Activated CD4-positive, CD25-positive, alpha-beta regulatory T cell treated with anti-CD3 and anti-CD28 coated beads, Interleukin-2, amount 50 U/mL, for 72 hours (primary cell): Measurements from ENCODE around the gene TRIM49D1.
"Not testable (repeated sequence)": the region's sequence is repeated elsewhere in the genome, so short reads cannot be mapped to it uniquely, and the experiment has no call there.

ENCODE experiments used
- DNase-seq: peaks from one replicate; pipeline ENCODE4 v3.0.0; 2021

TRIM49D1 gene

DNA sequence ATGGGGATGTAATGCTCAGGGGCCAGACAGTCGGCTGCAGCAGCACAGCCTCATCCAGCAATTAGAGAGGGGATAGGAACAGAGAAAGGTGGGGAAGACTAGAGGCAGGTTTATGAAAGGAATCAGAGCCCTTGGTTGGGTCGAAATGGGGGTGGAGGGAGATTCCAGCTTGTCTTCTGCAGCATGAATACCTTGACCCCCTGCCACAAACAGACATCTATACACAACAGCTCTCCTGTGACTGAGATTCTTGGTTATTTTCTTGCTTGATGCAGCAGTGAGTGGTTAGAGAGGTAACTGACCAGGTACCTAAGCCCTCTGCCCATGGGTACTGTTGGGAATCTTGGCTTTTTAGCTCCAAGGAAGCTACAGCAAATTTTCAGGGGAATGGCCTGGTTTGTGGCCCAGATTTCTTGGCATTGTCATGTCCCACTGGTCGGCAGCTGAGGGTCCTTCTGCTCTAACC, at the start of gene TRIM49D1:
TRIM49D1 (minus strand) TSS at position 51 of the 466 bp plus-strand sequence. CDS start 4,535 bp downstream, outside the sequence.
- no peak for DNase-seq

GRCh38 chr11:89965737-89966136, 43.7 kb upstream of the TRIM49D1 start, which contains the start of gene TRIM64:
TRIM64 (plus strand) TSS chr11:89966037; CDS start chr11:89968504, 2,467 bp downstream.
- not testable (repeated sequence) for DNase-seq

GRCh38 chr11:89960833-89961232, 38.8 kb upstream of the TRIM49D1 start:
- DNase-seq, result not testable (repeated sequence)

DNA sequence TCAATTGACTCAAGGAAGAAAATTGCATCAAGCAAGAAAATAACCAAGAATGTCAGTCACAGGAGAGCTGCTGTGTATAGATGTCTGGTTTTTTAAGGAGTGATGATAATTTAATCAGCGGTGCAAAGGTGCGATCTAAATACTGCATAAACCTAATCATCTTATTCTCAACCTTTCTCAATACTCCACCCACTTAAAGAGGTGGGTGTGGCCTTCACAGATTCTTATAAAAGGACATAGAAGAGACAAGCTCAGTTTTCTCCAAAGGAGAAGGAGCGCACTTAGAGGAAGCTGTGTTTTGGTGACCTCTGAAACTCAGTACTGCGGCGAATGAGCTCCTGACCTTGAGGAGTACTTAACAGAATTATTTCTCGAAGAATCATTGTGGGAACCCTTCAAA, 1.7 kb upstream of the TRIM49D1 start, which contains the start of gene TRIM49D2:
TRIM49D2 (plus strand) TSS at position 301 of the 400 bp plus-strand sequence. CDS start 2,698 bp downstream, outside the sequence.
- not testable (repeated sequence) for DNase-seq

- DNase-seq, result not testable (repeated sequence)
Observed at GRCh38 chr11:89900809-89901208, 21.2 kb downstream of the TRIM49D1 start.

DNA sequence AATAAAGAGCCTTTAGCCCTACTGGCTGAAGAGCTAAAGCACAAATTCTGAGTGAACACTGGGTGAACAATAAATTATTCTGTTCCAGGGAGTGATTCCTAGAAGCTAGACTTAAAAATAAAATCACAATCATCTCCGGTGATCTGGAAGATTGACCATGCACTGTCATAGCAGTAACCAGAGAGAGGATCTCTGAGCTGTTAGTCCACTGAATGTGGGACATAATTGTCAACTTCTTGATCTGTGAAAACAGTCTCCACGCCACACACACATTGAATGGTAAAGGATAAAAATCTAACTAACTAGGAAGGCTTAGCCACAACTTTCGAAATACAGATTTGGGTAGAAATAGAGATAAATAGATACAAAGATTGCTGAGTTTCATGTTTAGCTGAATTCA, 28.8 kb downstream of the TRIM49D1 start:
- not testable (repeated sequence) for DNase-seq

DNA sequence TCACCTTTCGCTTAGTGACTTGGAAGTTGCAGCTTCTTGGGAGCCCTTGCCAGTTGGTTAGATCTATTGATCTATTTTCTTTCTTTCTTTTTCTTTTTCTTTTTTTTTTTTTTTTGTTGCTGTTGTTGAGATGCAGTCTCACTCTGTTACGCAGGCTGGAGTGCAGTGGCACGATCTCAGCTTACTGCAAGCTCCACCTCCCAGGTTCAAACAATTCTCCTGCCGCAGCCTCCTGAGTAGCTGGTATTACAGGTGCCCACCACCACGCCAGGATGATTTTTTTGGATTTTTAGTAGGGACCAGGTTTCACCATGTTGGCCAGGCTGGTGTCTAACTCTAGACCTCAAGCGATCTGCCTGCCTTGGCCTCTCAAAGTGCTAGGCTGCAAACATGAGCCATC, 44.5 kb downstream of the TRIM49D1 start:
- not testable (repeated sequence) for DNase-seq

- DNase-seq, result not testable (repeated sequence)
Observed at GRCh38 chr11:89872588-89872987, 49.5 kb downstream of the TRIM49D1 start.

DNA sequence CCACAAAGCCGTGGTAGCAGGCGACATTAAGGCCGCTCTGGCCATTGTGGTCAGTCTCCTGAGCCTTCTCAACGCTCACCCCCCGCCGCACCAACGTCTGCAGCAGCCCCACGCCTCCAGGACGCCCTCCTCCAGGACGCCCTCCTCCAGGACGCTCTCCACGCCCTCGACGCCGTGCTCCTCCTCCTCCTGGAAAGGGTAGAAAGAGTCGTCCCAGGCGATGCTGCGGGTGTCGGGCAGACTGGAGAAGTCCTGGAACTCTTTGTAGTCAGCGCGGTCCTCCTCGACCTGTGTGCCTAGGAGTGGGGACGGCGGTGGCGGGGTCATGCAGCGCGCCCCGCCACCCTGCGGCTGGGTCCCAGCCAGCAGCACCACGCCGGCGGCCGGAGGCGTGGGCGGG, 56.8 kb downstream of the TRIM49D1 start:
- not testable (repeated sequence) for DNase-seq

GRCh38 chr11:89863906-89864704, 57.9 kb downstream of the TRIM49D1 start:
- not testable (repeated sequence) for DNase-seq
